ENCODE data around the gene MAOB.

Gene MAOB

DNA sequence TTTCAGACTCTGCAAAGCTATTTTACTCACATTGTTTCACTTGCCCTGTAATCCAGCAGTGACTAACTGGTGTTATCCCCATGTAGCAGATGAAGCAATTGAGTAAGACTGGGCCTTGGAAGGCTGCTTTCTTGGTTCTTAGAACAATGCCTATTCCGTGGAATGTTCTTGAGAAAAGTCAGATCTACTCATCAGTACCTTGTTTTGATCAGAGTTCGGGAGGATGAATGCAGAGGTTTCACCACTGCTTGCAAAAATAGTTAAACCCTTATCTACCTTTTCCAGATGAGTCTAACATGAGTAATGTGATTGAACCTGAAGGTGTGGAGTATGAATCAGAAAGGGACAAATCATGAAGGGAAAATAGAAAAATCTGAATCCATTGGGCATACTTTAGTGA lies 1.8 kb downstream of the MAOB start:
- Histone ChIP-seq H3K4me3 (ENCODE audit: low read length) (no peak overlapping the region), H3K27me3 (ENCODE audit: control insufficient read depth, insufficient read depth, low read length) (peaks cover 7% of the 10 kb centered on the region)

DNA sequence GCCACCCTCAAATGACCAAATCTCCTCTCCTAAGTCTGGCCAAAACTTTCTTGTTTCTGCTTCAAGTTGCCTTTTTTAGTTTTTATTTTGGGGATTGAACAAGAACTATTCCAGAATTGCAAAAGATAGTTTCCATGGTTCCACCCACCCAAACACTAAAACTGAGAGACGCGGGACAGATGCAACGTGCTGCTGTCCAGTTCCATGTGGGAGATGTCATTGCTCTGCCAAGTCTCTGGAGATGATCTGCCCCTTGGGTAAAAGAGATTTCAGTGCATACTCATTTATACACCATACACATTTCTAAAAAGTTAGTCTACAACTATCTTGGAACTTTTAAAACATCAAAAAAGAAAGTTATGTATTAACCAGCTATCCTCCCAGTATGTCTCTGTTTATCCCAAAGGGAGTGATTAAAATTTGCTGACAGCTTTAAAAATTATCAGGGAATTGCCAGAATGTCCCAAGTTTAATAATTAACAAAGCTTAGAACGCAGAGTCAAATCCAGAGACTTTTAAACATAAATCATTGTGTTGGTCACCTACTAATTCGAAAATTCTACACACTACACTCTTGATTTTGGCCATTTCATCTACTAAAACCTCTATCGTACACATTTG lies 3.2 kb downstream of the MAOB start:
- H3K9ac ChIP-seq (ENCODE audit: low read depth, low read length): no peak overlapping the region
- no peaks in the 10 kb centered on the region for H3K4me1 ChIP-seq (ENCODE audit: control insufficient read depth, insufficient read depth, low read length)
- peaks cover 7% of the 10 kb centered on the region for H3K27me3 ChIP-seq (ENCODE audit: control insufficient read depth, insufficient read depth, low read length)
- no peaks in the 10 kb centered on the region for H3K36me3 ChIP-seq (ENCODE audit: insufficient read depth, low read length)
- no peak overlapping the region for H3K4me3 ChIP-seq (ENCODE audit: low read length)
- H3K9me3 ChIP-seq (replicated peaks; ENCODE audit: low read length): no peaks in the 10 kb centered on the region
- no peak overlapping the region for H3K4me2 ChIP-seq (ENCODE audit: low read length)

More for the DNA sequence above, 1.8 kb downstream of the MAOB start:
- Histone ChIP-seq H3K4me2 (ENCODE audit: low read length) (no peak overlapping the region), H3K36me3 (ENCODE audit: insufficient read depth, low read length) (no peaks in the 10 kb centered on the region), H3K9me3 (replicated peaks; ENCODE audit: low read length) (no peaks in the 10 kb centered on the region), H3K9ac (ENCODE audit: low read depth, low read length) (no peak overlapping the region), H3K4me1 (ENCODE audit: control insufficient read depth, insufficient read depth, low read length) (no peaks in the 10 kb centered on the region)

DNA sequence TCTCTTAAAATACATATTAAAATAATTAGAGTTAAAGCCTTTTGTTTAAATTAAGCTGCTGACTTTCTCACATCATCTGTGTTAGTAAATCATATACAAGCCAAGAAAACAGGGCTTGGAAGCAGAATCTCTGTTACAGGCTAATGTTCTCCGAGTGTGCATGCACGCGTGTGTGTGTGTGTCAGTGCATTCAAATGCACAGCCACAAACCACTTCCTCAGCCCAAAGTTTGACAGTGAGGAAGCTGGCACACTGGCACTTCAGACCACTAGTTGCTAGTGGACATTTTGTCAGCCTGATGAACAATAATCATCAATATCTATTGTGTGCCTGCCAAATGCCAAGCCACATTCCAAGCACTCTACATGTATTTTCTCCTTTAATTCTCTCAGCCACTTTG lies 5.6 kb downstream of the MAOB start:
- no peak overlapping the region for H3K4me2 ChIP-seq (ENCODE audit: low read length)
- no peaks in the 10 kb centered on the region for H3K36me3 ChIP-seq (ENCODE audit: insufficient read depth, low read length)

DNA sequence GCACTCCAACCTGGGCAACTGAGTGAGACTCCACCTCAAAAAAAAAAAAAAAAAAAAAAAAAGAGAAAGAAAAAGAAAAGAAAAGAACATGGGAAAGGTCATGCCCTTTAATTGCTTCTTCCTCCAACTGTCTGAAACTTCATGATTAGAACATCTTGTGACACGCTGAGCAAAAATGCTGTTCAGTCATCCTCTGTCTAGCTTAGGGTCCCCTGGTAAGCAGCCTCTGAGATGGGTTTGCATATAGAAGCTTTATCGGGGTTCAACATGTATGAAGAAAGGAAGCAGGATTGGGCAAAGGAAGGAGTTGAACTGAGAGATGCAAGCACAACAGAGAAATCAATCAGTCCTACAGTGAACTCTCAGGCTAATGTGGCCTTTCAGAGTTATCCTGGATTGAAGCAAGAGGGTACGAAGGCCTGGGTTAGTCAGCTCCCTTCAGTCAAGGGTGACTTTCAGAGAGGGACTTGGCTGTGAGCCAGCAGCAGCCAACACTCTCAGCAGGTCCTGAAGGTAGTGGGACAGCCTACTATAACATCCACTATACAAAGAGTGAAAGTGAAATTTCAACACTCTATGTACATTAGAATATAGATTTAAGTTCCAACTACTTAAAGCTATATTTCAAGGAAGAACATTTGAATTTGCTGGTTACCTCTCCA lies 11.4 kb downstream of the MAOB start:
- Histone ChIP-seq H3K4me3 (ENCODE audit: low read length) (no peak overlapping the region), H3K9ac (ENCODE audit: low read depth, low read length) (no peak overlapping the region), H3K9me3 (replicated peaks; ENCODE audit: low read length) (no peaks in the 10 kb centered on the region), H3K27me3 (ENCODE audit: control insufficient read depth, insufficient read depth, low read length) (peaks cover 14% of the 10 kb centered on the region), H3K4me1 (ENCODE audit: control insufficient read depth, insufficient read depth, low read length) (no peaks in the 10 kb centered on the region), H3K4me2 (ENCODE audit: low read length) (no peak overlapping the region), H3K36me3 (ENCODE audit: insufficient read depth, low read length) (no peaks in the 10 kb centered on the region)

More for the DNA sequence above, 5.6 kb downstream of the MAOB start:
- Histone ChIP-seq H3K27me3 (ENCODE audit: control insufficient read depth, insufficient read depth, low read length) (peaks cover 7% of the 10 kb centered on the region), H3K4me3 (ENCODE audit: low read length) (no peak overlapping the region), H3K9me3 (replicated peaks; ENCODE audit: low read length) (no peaks in the 10 kb centered on the region), H3K9ac (ENCODE audit: low read depth, low read length) (no peak overlapping the region), H3K4me1 (ENCODE audit: control insufficient read depth, insufficient read depth, low read length) (no peaks in the 10 kb centered on the region)

GRCh38 chrX:43870011-43870410 lies 12.2 kb downstream of the MAOB start:
- Histone ChIP-seq H3K9me3 (replicated peaks; ENCODE audit: low read length) (no peaks in the 10 kb centered on the region), H3K27me3 (ENCODE audit: control insufficient read depth, insufficient read depth, low read length) (peaks cover 14% of the 10 kb centered on the region), H3K4me2 (ENCODE audit: low read length) (no peak overlapping the region), H3K4me1 (ENCODE audit: control insufficient read depth, insufficient read depth, low read length) (no peaks in the 10 kb centered on the region), H3K9ac (ENCODE audit: low read depth, low read length) (no peak overlapping the region), H3K36me3 (ENCODE audit: insufficient read depth, low read length) (no peaks in the 10 kb centered on the region), H3K4me3 (ENCODE audit: low read length) (no peak overlapping the region)

GRCh38 chrX:43868791-43869190 lies 13.5 kb downstream of the MAOB start:
- Histone ChIP-seq H3K4me2 (ENCODE audit: low read length) (no peak overlapping the region), H3K4me3 (ENCODE audit: low read length) (no peak overlapping the region), H3K9me3 (replicated peaks; ENCODE audit: low read length) (no peaks in the 10 kb centered on the region), H3K27me3 (ENCODE audit: control insufficient read depth, insufficient read depth, low read length) (peaks cover 14% of the 10 kb centered on the region), H3K9ac (ENCODE audit: low read depth, low read length) (no peak overlapping the region), H3K4me1 (ENCODE audit: control insufficient read depth, insufficient read depth, low read length) (no peaks in the 10 kb centered on the region), H3K36me3 (ENCODE audit: insufficient read depth, low read length) (no peaks in the 10 kb centered on the region)

DNA sequence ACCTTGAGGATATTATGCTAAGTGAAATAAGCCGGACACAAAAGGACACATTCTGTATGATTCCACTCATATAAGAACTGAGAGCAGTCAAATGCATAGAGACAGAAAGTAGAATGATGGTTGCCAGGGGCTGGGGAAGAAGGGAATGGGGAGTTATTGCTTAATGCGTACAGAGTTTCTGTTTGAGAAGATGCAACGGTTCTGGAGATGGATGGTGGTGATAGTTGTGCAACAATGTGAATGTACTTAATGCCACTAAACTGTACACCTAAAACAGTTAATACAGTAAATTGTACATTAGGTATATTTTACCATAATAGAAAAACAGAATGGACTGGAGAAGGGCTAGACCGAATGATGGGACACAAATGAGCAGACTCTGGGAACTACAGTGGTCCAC lies 15.8 kb downstream of the MAOB start:
- H3K9ac ChIP-seq (ENCODE audit: low read depth, low read length): no peak overlapping the region
- no peaks in the 10 kb centered on the region for H3K36me3 ChIP-seq (ENCODE audit: insufficient read depth, low read length)
- H3K27me3 ChIP-seq (ENCODE audit: control insufficient read depth, insufficient read depth, low read length): peaks cover 14% of the 10 kb centered on the region
- no peaks in the 10 kb centered on the region for H3K9me3 ChIP-seq (replicated peaks; ENCODE audit: low read length)
- no peak overlapping the region for H3K4me3 ChIP-seq (ENCODE audit: low read length)
- H3K4me2 ChIP-seq (ENCODE audit: low read length): no peak overlapping the region
- H3K4me1 ChIP-seq (ENCODE audit: control insufficient read depth, insufficient read depth, low read length): no peaks in the 10 kb centered on the region

- Histone ChIP-seq H3K9ac (ENCODE audit: low read depth, low read length) (no peak overlapping the region), H3K4me1 (ENCODE audit: control insufficient read depth, insufficient read depth, low read length) (peaks cover 2% of the 10 kb centered on the region), H3K27me3 (ENCODE audit: control insufficient read depth, insufficient read depth, low read length) (peaks cover 14% of the 10 kb centered on the region), H3K9me3 (replicated peaks; ENCODE audit: low read length) (no peaks in the 10 kb centered on the region), H3K36me3 (ENCODE audit: insufficient read depth, low read length) (no peaks in the 10 kb centered on the region), H3K4me3 (ENCODE audit: low read length) (no peak overlapping the region), H3K4me2 (ENCODE audit: low read length) (no peak overlapping the region)
Measured at GRCh38 chrX:43865791-43866190, 16.5 kb downstream of the MAOB start.

- no peak overlapping the region for H3K4me2 ChIP-seq (ENCODE audit: low read length)
- no peak overlapping the region for H3K4me3 ChIP-seq (ENCODE audit: low read length)
- no peaks in the 10 kb centered on the region for H3K9me3 ChIP-seq (replicated peaks; ENCODE audit: low read length)
- no peak overlapping the region for H3K9ac ChIP-seq (ENCODE audit: low read depth, low read length)
- H3K4me1 ChIP-seq (ENCODE audit: control insufficient read depth, insufficient read depth, low read length): peaks cover 4% of the 10 kb centered on the region
- H3K36me3 ChIP-seq (ENCODE audit: insufficient read depth, low read length): no peaks in the 10 kb centered on the region
- peaks cover 2% of the 10 kb centered on the region for H3K27me3 ChIP-seq (ENCODE audit: control insufficient read depth, insufficient read depth, low read length)
Measured at GRCh38 chrX:43862434-43862833, 19.8 kb downstream of the MAOB start.

DNA sequence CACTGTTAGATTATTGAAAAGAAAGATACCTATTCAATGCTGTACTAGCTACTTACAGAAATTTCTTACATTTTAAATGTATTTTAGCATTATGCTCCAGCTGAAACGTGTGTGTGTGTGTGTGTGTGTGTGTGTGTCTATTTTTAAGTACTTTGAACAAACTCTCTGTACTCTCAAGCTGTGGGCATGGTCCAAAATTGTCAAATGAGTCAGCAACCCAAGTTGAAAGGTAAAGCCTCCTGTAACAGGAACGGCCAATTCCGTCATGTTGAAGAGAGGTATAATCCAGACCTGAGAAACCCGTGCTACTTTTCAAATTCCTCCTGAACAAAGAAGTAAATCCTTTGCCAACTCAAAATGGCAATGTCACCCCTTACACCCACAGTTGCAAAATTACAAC lies 20.5 kb downstream of the MAOB start:
- H3K9ac ChIP-seq (ENCODE audit: low read depth, low read length): no peak overlapping the region
- H3K4me1 ChIP-seq (ENCODE audit: control insufficient read depth, insufficient read depth, low read length): peaks cover 4% of the 10 kb centered on the region
- no peak overlapping the region for H3K4me2 ChIP-seq (ENCODE audit: low read length)
- H3K4me3 ChIP-seq (ENCODE audit: low read length): no peak overlapping the region
- H3K36me3 ChIP-seq (ENCODE audit: insufficient read depth, low read length): no peaks in the 10 kb centered on the region
- peaks cover 2% of the 10 kb centered on the region for H3K27me3 ChIP-seq (ENCODE audit: control insufficient read depth, insufficient read depth, low read length)
- no peaks in the 10 kb centered on the region for H3K9me3 ChIP-seq (replicated peaks; ENCODE audit: low read length)

DNA sequence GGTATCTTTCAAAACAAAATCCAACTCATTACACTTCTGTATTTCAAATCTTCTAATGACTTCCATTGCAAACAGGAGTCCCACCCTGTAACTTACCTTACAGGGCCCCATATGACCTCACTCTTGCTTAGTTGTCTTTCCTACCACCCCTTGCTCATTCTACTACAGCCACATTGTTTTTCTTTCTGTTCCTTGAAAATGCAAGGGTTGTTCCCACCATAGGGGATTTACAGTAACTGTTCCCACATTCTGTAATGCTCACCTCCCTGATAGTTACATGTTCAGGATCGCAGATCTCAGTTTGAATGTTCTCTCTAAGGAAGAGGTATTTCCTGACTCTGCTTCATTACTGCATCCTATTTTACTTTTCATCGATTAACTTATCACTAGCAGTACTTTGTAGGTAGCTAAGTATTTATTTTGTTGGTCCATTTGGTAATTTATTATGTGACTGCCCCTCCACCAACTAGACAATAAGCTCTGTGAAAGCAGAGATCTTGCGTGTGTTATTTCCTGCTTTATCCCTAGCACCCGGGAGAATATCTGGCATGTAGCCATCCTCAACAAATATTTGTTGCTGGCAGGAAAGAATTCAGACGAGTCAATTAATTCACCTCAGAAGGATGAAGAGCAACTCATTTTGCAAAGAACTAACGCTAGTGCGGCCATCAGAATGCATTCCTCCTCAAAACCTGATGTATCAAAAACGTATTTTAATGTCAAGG lies 21.4 kb downstream of the MAOB start:
- no peaks in the 10 kb centered on the region for H3K9me3 ChIP-seq (replicated peaks; ENCODE audit: low read length)
- no peak overlapping the region for H3K9ac ChIP-seq (ENCODE audit: low read depth, low read length)
- H3K36me3 ChIP-seq (ENCODE audit: insufficient read depth, low read length): no peaks in the 10 kb centered on the region
- peaks cover 4% of the 10 kb centered on the region for H3K4me1 ChIP-seq (ENCODE audit: control insufficient read depth, insufficient read depth, low read length)
- H3K27me3 ChIP-seq (ENCODE audit: control insufficient read depth, insufficient read depth, low read length): no peaks in the 10 kb centered on the region
- no peak overlapping the region for H3K4me2 ChIP-seq (ENCODE audit: low read length)
- H3K4me3 ChIP-seq (ENCODE audit: low read length): no peak overlapping the region
